IMR-90 (cell line): ENCODE results near the gene CAMK4. TPM values are rescaled to one million over a fixed set of nuclear protein-coding genes. Genes with fewer than 3 reads are reported as not detected.

Source experiments
- ATAC-seq: fragments of 200-7000 bp; cut with Tn5 transposase; 2 replicates; pipeline ENCODE4 v1.9.1; 2020; ENCODE audit warnings: low read depth, mild to moderate bottlenecking, moderate library complexity
- BruUV-seq: library from RNA; stranded (reverse); fragments of 400-500 nt; replicated peaks from 2 replicates; lab custom pipeline; 2021; lab: Mats Ljungman, UMichigan
- CTCF ChIA-PET: fragments of 300-600 bp; formaldehyde crosslinking; extraction: SDS; loops from one replicate; lab custom pipeline; 2021; ENCODE audit warnings: antibody characterized with exemption; lab: Yijun Ruan, JAX
- POLR2A ChIA-PET: fragments of 300-600 bp; sonication (Branson Sonifier 250); formaldehyde crosslinking; loops from one replicate; lab custom pipeline; 2022; ENCODE audit warnings: antibody characterized with exemption; ENCODE audit not compliant: unreplicated experiment; lab: Charles Lee
- DNase-seq: peaks from one replicate; pipeline ENCODE4 v3.0.0; 2013
- H2AFZ ChIP-seq: replicated peaks from 2 replicates; pipeline ENCODE3; 2013; ENCODE audit warnings: low read length, mild to moderate bottlenecking; ENCODE audit not compliant: poor library complexity
- H2AK5ac ChIP-seq: 2 replicates; pipeline ENCODE4 v1.6.1; 2013; ENCODE audit warnings: low read depth, low read length, inconsistent platforms
- H2AK9ac ChIP-seq: replicated peaks from 2 replicates; pipeline ENCODE3; 2013; ENCODE audit warnings: mild to moderate bottlenecking, low read depth, low read length, moderate library complexity; ENCODE audit not compliant: poor library complexity
- H2BK120ac ChIP-seq: 2 replicates; pipeline ENCODE4 v1.6.1; 2013; ENCODE audit warnings: low read depth, low read length, inconsistent platforms
- H2BK15ac ChIP-seq: 3 replicates; pipeline ENCODE4 v1.6.1; 2013; ENCODE audit warnings: low read depth, low read length, inconsistent platforms
- H2BK20ac ChIP-seq: 2 replicates; pipeline ENCODE4 v1.6.1; 2013; ENCODE audit warnings: low read depth, mild to moderate bottlenecking, inconsistent platforms, low read length, moderate library complexity
- H2BK5ac ChIP-seq: 2 replicates; pipeline ENCODE4 v1.6.1; 2013; ENCODE audit warnings: mild to moderate bottlenecking, low read depth, low read length, inconsistent platforms; ENCODE audit not compliant: poor library complexity, severe bottlenecking
- H3K14ac ChIP-seq: replicated peaks from 2 replicates; pipeline ENCODE4 v1.6.1; 2013; ENCODE audit warnings: low read depth, low read length, inconsistent platforms
- H3K18ac ChIP-seq: 2 replicates; pipeline ENCODE4 v1.6.1; 2013; ENCODE audit warnings: low read depth, low read length, control low read depth
- H3K23ac ChIP-seq: 2 replicates; pipeline ENCODE4 v1.6.1; 2013; ENCODE audit warnings: low read depth, low read length, inconsistent platforms
- H3K27ac ChIP-seq: 2 replicates; pipeline ENCODE4 v1.5.1; 2013; ENCODE audit warnings: mild to moderate bottlenecking, control low read depth, low read length; ENCODE audit not compliant: insufficient read depth
- H3K27me3 ChIP-seq: 2 replicates; pipeline ENCODE4 v1.6.1; 2013; ENCODE audit warnings: low read length; ENCODE audit not compliant: control insufficient read depth, insufficient read depth
- H3K36me3 ChIP-seq: 2 replicates; pipeline ENCODE4 v1.6.1; 2013; ENCODE audit warnings: low read length, mixed read lengths; ENCODE audit not compliant: control insufficient read depth, insufficient read depth
- H3K4ac ChIP-seq: 2 replicates; pipeline ENCODE4 v1.6.1; 2013; ENCODE audit warnings: low read depth, low read length, inconsistent platforms
- H3K4me1 ChIP-seq: 2 replicates; pipeline ENCODE4 v1.6.1; 2013; ENCODE audit warnings: low read length, mixed read lengths; ENCODE audit not compliant: control insufficient read depth, insufficient read depth
- H3K4me2 ChIP-seq: 2 replicates; pipeline ENCODE4 v1.6.1; 2013; ENCODE audit warnings: low read depth, mild to moderate bottlenecking, control low read depth, low read length, moderate library complexity
- H3K4me3 ChIP-seq: 2 replicates; pipeline ENCODE4 v1.5.1; 2013; ENCODE audit warnings: low read depth, mild to moderate bottlenecking, control low read depth, low read length, moderate library complexity; ENCODE audit not compliant: insufficient read depth
- H3K56ac ChIP-seq: 2 replicates; pipeline ENCODE4 v1.6.1; 2013; ENCODE audit warnings: low read length, inconsistent platforms; ENCODE audit not compliant: insufficient read depth; ENCODE audit errors: extremely low read depth
- H3K79me1 ChIP-seq, 2 experiments: 2 replicates each; pipeline ENCODE4 v1.6.1; 2013; ENCODE audit warnings: low read length in 2 of 2, inconsistent platforms in 1 of 2, low read depth in 1 of 2
- H3K9ac ChIP-seq: 2 replicates; pipeline ENCODE4 v1.6.1; 2013; ENCODE audit warnings: low read depth, low read length, control low read depth
- H3K9me1 ChIP-seq: 2 replicates; pipeline ENCODE4 v1.6.1; 2013; ENCODE audit warnings: low read length, inconsistent platforms; ENCODE audit not compliant: insufficient read depth
- H3K9me3 ChIP-seq: 2 replicates; pipeline ENCODE4 v1.6.1; 2013; ENCODE audit warnings: low read length; ENCODE audit not compliant: control insufficient read depth, insufficient read depth
- H4K20me1 ChIP-seq: 2 replicates; pipeline ENCODE4 v1.6.1; 2013; ENCODE audit warnings: low read length, inconsistent platforms; ENCODE audit not compliant: insufficient read depth
- H4K5ac ChIP-seq: 2 replicates; pipeline ENCODE4 v1.6.1; 2013; ENCODE audit warnings: mild to moderate bottlenecking, low read depth, low read length, control low read depth
- H4K8ac ChIP-seq, 2 experiments: 2 replicates each; pipeline ENCODE4 v1.6.1; 2013; ENCODE audit warnings: low read depth in 2 of 2, low read length in 2 of 2, control low read depth in 1 of 2, inconsistent platforms in 1 of 2
- H4K91ac ChIP-seq: 2 replicates; pipeline ENCODE4 v1.6.1; 2013; ENCODE audit warnings: low read depth, low read length, inconsistent platforms; ENCODE audit not compliant: insufficient read depth
- BHLHE40 ChIP-seq: fragments of 150-350 bp; IDR thresholded peaks from 2 replicates; pipeline ENCODE4 v1.6.1; 2016; ENCODE audit warnings: mild to moderate bottlenecking, low read depth, low read length
- CTCF ChIP-seq: conservative IDR thresholded peaks from 2 replicates; pipeline ENCODE4 v1.5.1; 2012; ENCODE audit warnings: mild to moderate bottlenecking, low read depth, low read length, improper control_type of control experiment
- MAZ ChIP-seq: IDR thresholded peaks from 2 replicates; pipeline ENCODE4 v1.6.1; 2012; ENCODE audit warnings: low read depth, mild to moderate bottlenecking, low read length, improper control_type of control experiment, moderate library complexity, borderline replicate concordance
- POLR2A ChIP-seq: IDR thresholded peaks from 2 replicates; pipeline ENCODE4 v1.6.1; 2012; ENCODE audit warnings: mild to moderate bottlenecking, low read depth, low read length
- RAD21 ChIP-seq: IDR thresholded peaks from 2 replicates; pipeline ENCODE4 v1.6.1; 2012; ENCODE audit warnings: low read length, improper control_type of control experiment
- WGBS, 2 experiments: methylation state at CpG; one replicate each; pipeline versions ENCODE4 v1.1.5 to v1.1.7; 2013; ENCODE audit warnings: missing lambda C conversion rate in 2 of 2; ENCODE audit not compliant: insufficient read length in 1 of 2; ENCODE audit errors: extremely low coverage in 2 of 2; 5-methylcytosine and 5-hydroxymethylcytosine counted together
- dilution Hi-C: fragments of 300-500 bp; cut with HindIII; formaldehyde crosslinking; loops from one replicate; pipeline ENCODE4 v1.14.3; 2018; ENCODE audit warnings: low sequenced_read_pairs; ENCODE audit not compliant: unreplicated experiment
- in situ Hi-C: fragments of 300-500 bp; cut with MboI; formaldehyde crosslinking; loops from 3 replicates; pipeline ENCODE4 v1.14.3; 2019; ENCODE audit warnings: low sequenced_read_pairs, inconsistent platforms, mixed read lengths
- intact Hi-C: fragments of 100-400 bp; cut with micrococcal nuclease; formaldehyde crosslinking; loops from 2 replicates; pipeline ENCODE4 v1.10.0; 2022
- polyA plus RNA-seq, 3 experiments: library from polyadenylated mRNA; depleted of rRNA; stranded (reverse); fragments of >200 nt; gene quantifications; 2 replicates each; pipeline ENCODE4 v1.2.3, GENCODE V29; 2012; ENCODE audit warnings: low replicate concordance in 1 of 3
- total RNA-seq: library from RNA; depleted of rRNA; stranded (reverse); fragments of >200 nt; gene quantifications from 2 replicates; pipeline ENCODE4 v1.2.3, GENCODE V29; 2012
- TF ChIP-seq, protein P1 (sequence below): fragments of 150-350 bp; IDR thresholded peaks from 2 replicates; pipeline ENCODE4 v1.6.1; 2016; ENCODE audit warnings: low read depth, mild to moderate bottlenecking, low read length, moderate library complexity, borderline replicate concordance

Gene CAMK4
- total and polyA plus RNA-seq, 2 of the 4 experiments (the other 2 are of a cell fraction): 3.7 to 4.8 TPM

- peak overlapping the region; percentile 55; the same call in 1 of the 2 replicates for H3K4me2 ChIP-seq
- no peak overlapping the region for H2BK5ac ChIP-seq
- no peak overlapping the region for H4K91ac ChIP-seq
- no peak overlapping the region for H3K4ac ChIP-seq
- H2BK120ac ChIP-seq: no peak overlapping the region
- no peak overlapping the region for H3K14ac ChIP-seq
- no peak overlapping the region for H2BK15ac ChIP-seq
- no peaks in the 10 kb centered on the region for H3K27me3 ChIP-seq
- H3K36me3 ChIP-seq: no peaks in the 10 kb centered on the region
- no TSS peak for BruUV-seq
- no peaks in the 10 kb centered on the region for H3K9me3 ChIP-seq
- no peak overlapping the region for H3K18ac ChIP-seq
- H3K79me1 ChIP-seq: no peaks in the 10 kb centered on the region
- in situ Hi-C loops: loop anchor here (25.0 kb wide), 1 partner anchor 692 kb away; no protein-coding TSS in a partner anchor
- no peaks in the 10 kb centered on the region for H4K20me1 ChIP-seq
- H3K4me3 ChIP-seq: no peak overlapping the region
- no peak overlapping the region for H4K8ac ChIP-seq
- H3K9me1 ChIP-seq: no peaks in the 10 kb centered on the region; the same call in 1 of the 2 replicates
- H2BK20ac ChIP-seq: no peak overlapping the region
- no peak for TF ChIP-seq CTCF
- TF ChIP-seq POLR2A: no peak
- TF ChIP-seq RAD21: no peak
- TF ChIP-seq, protein P1, sequence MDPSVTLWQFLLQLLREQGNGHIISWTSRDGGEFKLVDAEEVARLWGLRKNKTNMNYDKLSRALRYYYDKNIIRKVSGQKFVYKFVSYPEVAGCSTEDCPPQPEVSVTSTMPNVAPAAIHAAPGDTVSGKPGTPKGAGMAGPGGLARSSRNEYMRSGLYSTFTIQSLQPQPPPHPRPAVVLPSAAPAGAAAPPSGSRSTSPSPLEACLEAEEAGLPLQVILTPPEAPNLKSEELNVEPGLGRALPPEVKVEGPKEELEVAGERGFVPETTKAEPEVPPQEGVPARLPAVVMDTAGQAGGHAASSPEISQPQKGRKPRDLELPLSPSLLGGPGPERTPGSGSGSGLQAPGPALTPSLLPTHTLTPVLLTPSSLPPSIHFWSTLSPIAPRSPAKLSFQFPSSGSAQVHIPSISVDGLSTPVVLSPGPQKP: no peak
- TF ChIP-seq MAZ: no peak
- no peak for TF ChIP-seq BHLHE40
- H3K9ac ChIP-seq: no peak overlapping the region
- peak; percentile 42 for ATAC-seq
- intact Hi-C loops: no loop called here
- no CpG with 5 or more reads among the region's 3 CpGs for WGBS, 2 experiments
- no peaks in the 10 kb centered on the region for H3K4me1 ChIP-seq
- no peak overlapping the region for H2AK9ac ChIP-seq
- H4K5ac ChIP-seq: no peak overlapping the region
- DNase-seq: peak; percentile 55
- no peak overlapping the region for H2AK5ac ChIP-seq
- no peak overlapping the region for H3K27ac ChIP-seq
- ChIA-PET POLR2A (interaction anchor here (0.5 kb wide), 1 partner anchor 281 kb away, joined by 3 read pairs; no protein-coding TSS in a partner anchor), CTCF (no interaction called here)
- H2AFZ ChIP-seq: no peak overlapping the region
- dilution Hi-C loops: no loop called here
- H3K23ac ChIP-seq: no peak overlapping the region
- H3K56ac ChIP-seq: no peak overlapping the region
These were observed 230.0 kb downstream of the CAMK4 start for GRCh38 chr5:111454198-111454622.
